Keratinocyte (primary cell): ENCODE data around the gene APMAP.

Experiments used
- CTCF ChIP-seq, 3 experiments: IDR thresholded peaks in 1 of 3; conservative IDR thresholded peaks in 1 of 3; optimal IDR thresholded peaks in 1 of 3; 2 replicates in 2 of 3; 3 replicates in 1 of 3; pipeline versions ENCODE3 to v1.5.1; 2011; ENCODE audit warnings: low read length in 3 of 3, mild to moderate bottlenecking in 3 of 3, moderate library complexity in 2 of 3, control low read depth in 1 of 3, inconsistent platforms in 1 of 3; ENCODE audit not compliant: insufficient read depth in 2 of 3; ENCODE audit errors: extremely low read depth in 1 of 3
- EZH2 ChIP-seq: IDR thresholded peaks from one replicate; pipeline ENCODE4 v1.6.1; 2012; ENCODE audit warnings: inconsistent platforms, mild to moderate bottlenecking, low read length, moderate library complexity

- TF ChIP-seq CTCF (optimal IDR thresholded peaks at IDR 0.05 in 1 of 3, IDR thresholded peaks at IDR 0.05 in 1 of 3, conservative IDR thresholded peaks at IDR 0.05 in 1 of 3; ENCODE audit: extremely low read depth in 1 of 3, insufficient read depth in 2 of 3, low read length in 3 of 3): no peak
- no peak for TF ChIP-seq EZH2
Observed at GRCh38 chr20:24956001-24956841, 36.3 kb downstream of the APMAP start.
